Cerebellar cortex (tissue), 1 donor: ENCODE measurements around the gene ZBTB17.

ENCODE experiments used
- DNase-seq: peaks from one replicate; pipeline ENCODE4 v3.0.0-alpha.2; 2015; ENCODE audit warnings: low spot score

Gene ZBTB17

DNA sequence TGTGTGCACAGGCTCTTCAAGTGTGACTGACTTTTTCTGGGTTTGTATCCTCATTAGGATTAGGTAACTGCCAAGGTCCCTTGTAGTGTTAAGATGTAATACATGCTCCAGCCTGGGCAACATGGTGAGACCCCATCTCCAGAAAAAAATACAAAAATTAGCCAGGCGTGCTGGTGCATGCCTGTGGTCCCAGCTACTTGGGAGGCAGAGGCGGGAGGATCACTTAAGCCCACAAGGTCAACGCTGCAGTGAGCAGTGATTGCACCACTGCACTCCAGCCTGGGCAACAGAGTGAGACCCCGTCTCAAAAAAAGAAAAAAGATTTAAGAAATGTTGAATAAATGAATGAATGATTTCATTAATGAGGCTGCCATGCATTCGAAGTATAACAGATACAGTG lies 15.1 kb downstream of the ZBTB17 start:
- DNase-seq = no peak

DNA sequence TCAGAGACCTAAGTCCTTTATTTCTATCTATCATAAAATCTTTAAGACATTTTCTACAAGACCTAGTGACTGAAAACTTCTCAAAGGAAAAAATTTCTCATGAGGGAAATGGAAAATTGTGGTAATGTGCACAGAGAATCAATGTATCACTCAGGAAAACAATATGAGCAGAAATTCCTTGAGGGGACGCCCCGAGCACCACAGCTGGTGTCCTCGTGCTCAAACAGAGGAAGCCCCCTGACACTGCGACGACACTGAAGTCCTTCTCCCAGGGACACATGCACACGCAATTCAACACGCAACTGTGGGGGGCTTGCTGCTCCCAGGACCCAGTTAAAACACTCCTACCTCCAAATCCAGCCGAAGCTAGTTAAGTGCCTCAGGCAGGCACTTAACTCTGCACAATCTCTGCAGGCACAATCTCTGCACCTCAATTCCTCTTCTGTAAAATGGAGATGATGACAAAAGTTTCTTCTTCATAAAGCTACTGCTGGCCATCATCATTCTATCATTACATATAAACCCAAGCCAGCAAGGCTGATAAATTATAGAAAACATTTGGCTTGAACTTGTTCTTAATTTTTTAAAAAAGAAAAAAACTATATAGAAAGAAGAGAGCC lies 16.0 kb downstream of the ZBTB17 start:
- DNase-seq = no peak

GRCh38 chr1:15959424-15959823 lies 16.5 kb downstream of the ZBTB17 start:
- no peak for DNase-seq

DNA sequence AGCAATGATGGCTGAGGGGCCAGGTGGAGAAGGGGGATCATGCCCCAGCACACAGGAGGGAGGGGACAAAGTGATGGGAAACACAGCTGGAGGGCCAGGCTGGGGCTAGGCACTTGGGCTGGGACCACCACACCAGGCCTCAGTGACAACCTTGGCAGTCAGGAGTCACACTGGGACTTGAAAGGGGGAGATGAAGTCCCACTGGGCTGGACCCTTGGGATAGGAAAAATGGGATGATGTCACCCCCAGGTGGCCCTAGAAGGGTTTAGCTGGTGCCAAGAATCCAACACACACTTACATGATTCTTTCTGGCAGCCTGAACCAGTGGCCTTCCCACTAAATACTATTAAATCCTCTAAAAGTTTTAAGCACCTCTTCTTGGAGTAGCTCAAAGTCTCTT lies 17.1 kb downstream of the ZBTB17 start:
- DNase-seq = no peak

- DNase-seq = no peak
These were observed 17.8 kb downstream of the ZBTB17 start for GRCh38 chr1:15958111-15958510.

- peak; percentile 45 for DNase-seq
These were observed 18.4 kb downstream of the ZBTB17 start for GRCh38 chr1:15957221-15958095.

DNA sequence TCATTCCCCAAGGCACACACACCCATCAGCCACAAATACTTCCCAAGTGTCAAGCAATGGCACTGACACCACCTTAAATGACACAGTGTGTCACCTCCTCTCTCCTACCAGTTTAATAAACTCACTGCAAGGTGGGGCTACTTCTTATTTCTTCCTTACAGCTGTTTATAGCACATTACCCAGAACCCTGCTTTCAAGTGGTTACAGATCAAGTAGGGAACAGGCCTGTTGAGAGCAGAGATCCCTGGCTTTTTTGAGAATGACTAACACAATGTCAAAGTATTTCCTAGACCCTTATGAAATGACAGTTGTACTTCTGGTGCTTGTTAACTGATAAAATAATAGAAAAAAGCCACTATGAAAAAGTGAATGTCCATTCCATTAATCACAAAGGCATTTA lies 19.8 kb downstream of the ZBTB17 start:
- no peak for DNase-seq

DNA sequence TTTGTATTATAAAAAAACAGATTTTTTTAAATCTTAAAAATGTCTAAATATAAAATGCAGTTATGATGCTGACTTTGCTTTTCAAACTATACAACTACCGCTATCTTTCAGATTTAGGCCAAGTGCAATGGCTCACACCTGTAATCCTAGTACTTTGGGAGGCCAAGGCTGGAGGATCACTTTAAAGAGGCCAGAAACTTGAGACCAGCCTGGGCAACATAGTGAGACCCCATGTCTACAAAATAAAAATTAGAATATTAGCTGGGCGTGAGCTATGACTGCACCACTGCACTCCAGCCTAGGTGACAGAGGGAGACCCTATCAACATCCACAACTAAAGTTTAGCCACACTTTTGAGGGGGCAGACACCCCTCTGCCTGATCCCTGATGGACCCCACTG lies 20.3 kb downstream of the ZBTB17 start:
- DNase-seq = no peak

DNA sequence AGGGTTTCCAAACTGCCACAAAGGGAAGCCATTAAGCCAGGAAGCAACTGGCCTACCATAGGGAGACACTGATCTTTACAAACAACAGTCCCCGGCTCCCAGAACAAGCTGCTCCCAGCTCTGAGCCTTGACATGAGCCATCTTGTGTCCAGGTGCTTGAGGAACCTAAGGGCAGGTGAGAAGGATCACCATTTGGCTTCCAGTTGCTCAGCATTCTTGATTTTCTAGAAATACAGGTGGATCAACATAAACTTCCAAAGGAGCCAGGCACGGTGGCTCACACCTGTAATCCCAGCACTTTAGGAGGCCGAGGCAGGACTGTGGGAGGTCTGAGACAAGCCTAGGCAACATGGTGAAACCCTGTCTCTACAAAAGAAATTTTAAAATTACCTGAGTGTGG lies 21.6 kb downstream of the ZBTB17 start:
- no peak for DNase-seq

- DNase-seq = no peak
These were observed 22.1 kb downstream of the ZBTB17 start for GRCh38 chr1:15953791-15954241.

GRCh38 chr1:15953294-15953771 lies 22.6 kb downstream of the ZBTB17 start:
- no peak for DNase-seq

DNA sequence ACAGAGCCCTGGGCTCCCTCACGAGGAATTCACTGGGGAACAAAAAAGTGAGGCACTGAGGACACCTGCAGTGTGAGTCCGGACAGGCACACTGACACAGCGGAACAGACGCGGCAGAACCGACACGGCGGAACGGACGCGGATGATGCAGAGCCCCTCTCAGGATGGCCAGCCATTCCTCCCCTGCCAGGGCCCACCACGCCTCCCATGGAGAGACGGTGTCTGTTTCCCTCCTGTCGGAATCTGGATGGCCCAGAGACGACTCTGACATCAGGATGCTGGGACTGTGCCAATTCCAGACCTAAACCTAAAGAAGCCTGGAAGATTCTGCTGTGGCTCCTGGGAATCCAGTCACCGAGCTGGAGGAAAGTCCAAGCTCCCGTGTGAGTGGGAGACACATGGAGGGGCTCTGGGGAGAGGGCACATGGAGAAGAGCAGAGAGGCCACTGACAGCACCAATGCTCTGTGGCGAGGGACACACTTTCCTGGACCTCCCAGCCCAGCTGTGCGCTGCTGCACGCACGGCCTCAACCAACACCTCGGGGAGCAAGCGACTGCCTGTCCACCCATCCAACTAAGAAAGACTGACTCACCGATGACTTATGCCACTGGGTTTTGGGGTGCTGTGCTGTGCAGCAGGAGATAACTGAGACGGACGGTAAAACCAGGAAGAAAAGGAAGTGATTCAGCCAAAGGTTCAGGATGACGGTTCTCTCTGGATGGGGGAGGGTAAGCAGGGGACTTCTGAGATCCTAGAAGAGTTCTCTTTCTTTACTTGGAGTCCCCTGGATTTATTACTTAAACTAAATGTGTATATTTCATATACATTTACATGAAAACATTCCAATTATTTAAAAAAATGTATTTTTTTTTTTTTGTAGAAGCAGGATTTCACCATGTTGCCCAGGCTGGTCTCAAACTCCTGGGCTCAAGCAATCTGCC lies 23.3 kb downstream of the ZBTB17 start:
- no peak for DNase-seq

GRCh38 chr1:15951341-15952153 lies 24.4 kb downstream of the ZBTB17 start:
- no peak for DNase-seq

DNA sequence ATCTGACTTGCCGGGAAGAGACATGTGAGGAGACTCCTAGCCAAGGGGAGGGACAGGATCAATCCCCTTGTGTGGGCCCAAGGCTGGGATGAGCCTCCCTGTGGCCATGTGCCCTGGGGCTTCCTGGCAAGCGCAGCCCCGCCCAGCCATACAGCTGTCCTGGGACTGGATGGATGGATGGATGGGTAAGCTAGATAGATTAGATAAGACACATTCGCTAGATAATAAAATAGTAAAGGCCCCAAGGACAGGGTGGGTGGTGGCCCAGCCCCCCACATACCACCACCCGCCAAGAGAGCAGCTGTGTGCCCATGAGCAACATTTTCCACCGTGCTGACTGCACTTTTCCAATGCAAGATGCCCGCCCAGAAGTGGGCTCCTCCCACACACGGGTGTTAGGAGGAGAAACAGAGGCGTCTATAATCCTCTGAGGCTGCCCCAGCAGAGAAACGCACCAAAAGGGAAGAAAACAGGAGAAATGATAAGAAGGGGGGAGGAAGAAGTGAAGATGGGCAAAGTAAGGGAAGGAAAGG lies 25.1 kb downstream of the ZBTB17 start:
- no peak for DNase-seq

GRCh38 chr1:15950302-15950701 lies 25.6 kb downstream of the ZBTB17 start:
- DNase-seq = no peak

GRCh38 chr1:15949453-15950245 lies 26.3 kb downstream of the ZBTB17 start:
- DNase-seq = peak; percentile 41

- no peak for DNase-seq
These were observed 27.1 kb downstream of the ZBTB17 start for GRCh38 chr1:15948595-15949452.

DNA sequence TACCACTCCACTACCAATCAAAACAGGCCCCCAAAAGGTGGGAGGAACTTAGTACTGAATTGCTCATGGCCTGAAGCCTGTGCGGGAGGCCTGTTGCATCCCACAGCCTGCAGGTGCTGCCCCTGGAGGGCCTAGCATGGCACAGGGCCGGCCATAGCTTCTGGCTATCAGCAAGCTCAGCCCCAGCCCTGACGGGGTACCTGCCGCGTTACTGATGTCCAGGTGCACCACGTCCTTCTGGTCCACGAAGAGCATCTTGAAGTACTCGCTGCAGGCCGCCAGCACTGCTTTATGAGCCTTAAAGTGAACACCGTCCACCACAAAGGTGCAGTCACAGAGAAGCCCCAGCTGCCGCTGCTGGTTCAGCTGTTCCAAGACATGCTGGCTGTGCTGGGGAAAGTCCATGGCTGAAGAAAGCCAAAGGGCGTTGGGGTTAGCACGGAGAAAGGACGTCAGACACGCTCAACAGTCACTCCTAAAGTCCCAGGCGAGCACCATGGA lies 27.8 kb downstream of the ZBTB17 start:
- DNase-seq = no peak
